CD4-positive, alpha-beta T cell treated with Interleukin-10 for 1 hour (primary cell): ENCODE data around the gene DNAH6.
"Not testable (repeated sequence)": the region's sequence is repeated elsewhere in the genome, so short reads cannot be mapped to it uniquely, and the experiment has no call there.

Source experiments
- DNase-seq: peaks from one replicate; pipeline ENCODE4 v3.0.0-alpha.2; 2020

DNAH6 gene

DNA sequence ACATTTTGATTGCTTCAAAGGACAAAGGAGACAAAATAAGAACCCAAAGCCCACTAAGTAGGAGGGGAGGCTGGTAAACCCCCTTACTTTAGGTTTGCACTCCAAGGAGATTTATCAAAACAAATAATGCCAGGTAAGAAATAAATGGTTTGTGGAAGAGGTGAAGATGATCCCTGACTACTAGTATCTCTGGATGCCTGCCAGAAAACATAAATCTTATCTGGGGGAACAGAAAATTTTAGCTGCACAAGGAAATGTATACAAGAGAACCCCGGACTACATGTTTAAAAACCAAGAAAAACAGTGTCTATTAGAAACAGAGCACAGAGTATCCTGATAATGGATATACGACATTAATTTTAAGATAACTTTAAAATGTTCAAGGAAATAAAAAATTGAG is 250.5 kb downstream of the DNAH6 start:
- no peak for DNase-seq

DNA sequence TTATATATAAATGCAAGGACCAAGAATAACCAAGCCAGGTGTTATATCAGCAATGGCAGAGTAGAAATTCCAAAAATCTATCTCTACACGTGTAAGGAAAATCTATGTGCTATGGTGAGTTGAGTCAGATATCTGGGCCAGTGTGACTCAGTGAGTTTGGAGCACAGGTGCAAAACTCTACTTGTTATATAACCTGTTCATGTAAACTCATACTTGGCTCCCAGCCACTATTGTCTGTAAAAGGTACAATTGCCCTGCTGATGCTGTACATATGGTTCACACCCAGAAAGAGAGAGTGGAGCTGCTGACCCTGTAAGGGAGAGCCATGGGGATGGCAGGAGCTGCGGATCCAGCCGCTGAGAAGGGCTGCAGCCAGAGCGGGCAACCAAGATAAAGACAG is 252.5 kb downstream of the DNAH6 start:
- DNase-seq, result no peak

DNA sequence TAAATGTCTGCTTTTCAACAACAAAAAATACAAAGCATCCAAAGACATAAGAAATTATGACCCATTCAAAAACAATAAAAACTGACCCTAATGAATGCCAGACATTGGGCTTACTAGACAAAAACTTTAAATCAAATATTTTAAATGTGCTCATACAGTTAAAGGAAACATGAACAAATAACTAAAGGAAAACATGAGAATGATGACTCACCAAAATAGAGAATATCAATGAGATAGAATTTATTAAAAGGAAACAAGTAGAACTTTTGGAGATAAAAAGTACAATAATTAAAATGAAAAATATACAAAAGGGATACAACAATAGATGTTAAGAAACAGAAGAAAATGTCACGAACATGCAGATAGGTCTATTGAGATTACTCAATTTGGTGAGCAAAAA is 254.0 kb downstream of the DNAH6 start:
- DNase-seq, result no peak

DNA sequence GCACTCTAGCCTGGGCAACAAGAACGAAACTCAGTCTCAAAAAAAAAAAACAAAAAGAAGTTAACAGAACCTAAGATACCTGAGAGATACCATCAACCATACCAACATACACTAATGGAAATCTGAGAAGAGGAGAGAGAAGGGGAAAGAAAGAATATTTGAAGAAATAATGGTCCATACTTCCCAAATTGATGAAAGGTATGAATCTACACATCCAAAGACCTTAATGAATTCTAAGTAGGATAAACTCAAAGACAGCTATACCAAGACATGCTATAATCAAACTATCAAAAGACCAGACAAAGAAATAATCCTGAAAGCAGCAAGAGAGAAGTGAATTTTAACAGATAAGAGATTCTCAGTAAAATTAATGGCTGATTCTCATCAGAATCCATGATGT is 255.0 kb downstream of the DNAH6 start:
- DNase-seq, result no peak

- not testable (repeated sequence) for DNase-seq
Measured at GRCh38 chr2:84773562-84773961, 257.3 kb downstream of the DNAH6 start.

DNA sequence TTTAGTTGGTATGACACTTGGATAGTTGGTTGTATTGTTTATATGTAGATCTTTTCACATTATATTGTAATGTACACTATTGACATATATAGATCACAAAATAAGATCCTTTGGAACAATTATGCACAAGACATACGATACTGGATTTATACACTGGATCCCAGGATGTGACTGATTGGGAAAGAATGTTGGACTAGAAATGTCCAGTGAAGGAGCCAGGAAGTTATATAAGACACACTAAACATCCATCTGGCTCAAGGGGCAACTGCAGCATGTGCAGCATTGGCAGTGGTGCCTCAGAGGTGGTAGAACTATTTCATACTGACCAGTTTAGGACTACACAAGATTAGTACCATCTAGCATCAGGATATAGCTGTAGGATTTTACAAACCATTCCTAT is 259.7 kb downstream of the DNAH6 start:
- DNase-seq, result no peak

DNA sequence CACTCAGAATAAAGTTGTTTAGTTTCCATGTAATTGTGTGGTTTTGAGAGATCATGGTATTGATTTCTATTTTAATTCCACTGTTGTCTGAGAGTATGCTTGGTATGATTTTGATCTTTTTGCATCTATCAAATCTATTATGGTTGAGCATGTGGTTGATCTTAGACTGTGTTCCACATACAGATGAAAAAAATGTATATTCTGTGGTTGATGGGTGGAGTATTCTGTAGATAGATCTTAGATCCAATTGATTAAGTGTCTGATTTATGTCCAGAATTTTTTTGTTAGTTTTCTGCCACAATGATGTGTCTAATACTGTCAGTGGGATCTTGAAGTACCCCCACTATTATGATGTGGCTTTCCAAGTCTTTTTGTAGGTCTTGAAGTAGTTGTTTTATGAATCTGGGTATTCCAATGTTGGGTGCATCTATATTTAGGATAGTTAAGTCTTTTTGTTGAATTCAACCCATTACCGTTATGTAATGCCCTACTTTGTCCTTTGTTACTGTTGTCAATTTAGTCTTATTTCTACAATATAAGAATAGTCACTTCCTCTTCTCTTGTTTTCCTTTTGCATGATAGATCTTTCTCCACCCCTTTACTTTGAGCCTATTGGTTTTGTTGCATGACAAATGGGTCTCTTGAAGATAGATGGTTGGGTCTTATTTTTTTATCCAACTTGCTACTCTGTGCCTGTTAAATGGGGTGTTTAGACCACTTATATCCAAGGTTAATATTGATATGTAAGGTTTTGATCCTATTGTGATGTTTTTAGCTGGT is 262.8 kb downstream of the DNAH6 start:
- DNase-seq, result peak; percentile 24

- no peak for DNase-seq
Measured at GRCh38 chr2:84779781-84780180, 263.5 kb downstream of the DNAH6 start.

DNA sequence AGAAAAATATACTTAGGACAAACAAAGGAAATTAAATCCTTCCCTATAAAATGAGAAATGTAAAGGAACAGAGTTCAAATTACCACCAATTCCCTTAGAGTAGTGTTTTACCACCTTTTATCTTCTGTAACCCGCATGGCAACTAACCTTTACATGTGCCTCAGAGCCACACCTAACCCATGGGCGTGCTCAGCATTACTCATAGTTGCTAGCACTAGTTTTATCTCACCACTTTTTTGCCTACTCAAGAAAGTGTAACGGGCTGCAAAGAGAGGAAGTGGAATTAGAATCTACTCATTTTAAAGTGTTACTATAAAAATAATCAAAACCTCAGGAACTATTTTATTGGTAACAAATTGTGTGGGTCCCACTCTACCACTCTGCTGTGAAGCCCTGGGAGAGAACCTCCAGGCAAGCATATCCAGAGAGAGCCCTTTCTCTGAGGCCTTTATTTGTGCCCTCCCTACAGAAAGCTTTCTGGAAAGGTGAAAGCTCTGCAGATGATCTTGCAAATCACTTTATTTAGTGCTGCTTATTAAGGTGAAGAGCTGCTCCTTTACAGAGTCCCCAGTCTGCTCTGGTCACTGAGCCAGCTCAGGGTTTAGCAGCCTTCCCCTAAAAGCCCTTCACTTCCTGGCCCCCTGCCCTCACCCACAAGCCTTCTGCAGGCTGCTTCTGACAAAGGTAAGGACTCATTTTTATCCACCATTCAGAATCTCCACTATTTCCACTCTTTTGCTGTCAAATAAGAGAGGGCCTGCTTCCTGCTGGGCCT is 265.8 kb downstream of the DNAH6 start:
- peak; percentile 72 for DNase-seq

DNA sequence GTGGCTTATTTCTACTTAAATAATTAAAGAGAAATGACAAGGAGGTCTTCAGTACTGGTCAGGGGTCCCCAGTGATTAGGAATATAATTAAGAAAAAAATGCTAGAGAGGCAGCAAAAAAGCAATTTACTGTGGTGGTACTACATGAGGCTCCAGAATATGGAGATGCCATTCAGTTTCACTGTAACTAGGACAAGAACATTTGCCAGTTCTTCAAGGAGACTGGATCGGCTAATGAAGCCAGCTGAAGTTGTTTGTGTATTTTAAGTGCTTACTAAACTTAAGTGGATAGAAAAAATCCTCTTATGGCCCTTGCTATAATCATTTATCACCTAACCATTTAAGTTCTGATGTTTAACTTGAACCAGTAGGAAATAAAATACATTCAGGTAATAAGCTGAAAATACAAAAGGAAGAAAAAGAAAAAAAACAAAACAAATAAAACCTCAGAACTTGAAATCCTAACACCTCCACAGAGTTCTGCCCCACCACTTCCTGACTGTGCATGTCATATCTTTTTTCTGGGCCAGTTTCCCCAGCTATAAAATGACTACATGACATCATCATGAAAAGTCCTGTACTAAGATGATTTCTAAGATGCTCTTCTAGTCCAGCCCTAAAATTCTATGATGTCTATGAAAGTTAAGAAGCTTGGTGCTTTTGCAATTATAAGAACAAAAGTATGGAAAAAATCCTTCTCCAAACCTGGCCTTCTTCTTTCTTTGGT is 266.6 kb downstream of the DNAH6 start:
- peak; percentile 76 for DNase-seq

- DNase-seq, result no peak
Measured at GRCh38 chr2:84785950-84786349, 269.7 kb downstream of the DNAH6 start.

DNA sequence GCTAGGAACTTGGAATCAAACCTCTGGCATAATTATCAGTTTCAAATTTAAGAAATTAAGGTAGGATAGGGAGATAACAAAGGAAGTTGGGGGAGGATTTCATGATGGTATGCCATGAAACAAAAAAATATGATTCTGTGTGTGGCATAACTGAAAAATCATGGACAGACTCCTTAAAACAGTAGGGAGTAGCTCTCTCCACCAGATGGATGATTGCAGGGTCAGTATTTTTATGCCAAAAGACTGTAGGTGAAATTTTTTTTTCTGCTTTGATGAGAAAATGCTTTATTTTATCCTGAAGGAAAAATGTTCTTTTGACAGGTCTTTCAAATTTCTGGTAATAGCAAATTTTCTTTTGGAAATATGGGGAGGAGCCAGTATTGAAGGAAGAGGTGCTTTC is 270.3 kb downstream of the DNAH6 start:
- no peak for DNase-seq

- DNase-seq, result no peak
Measured at GRCh38 chr2:84788027-84788426, 271.7 kb downstream of the DNAH6 start.

DNA sequence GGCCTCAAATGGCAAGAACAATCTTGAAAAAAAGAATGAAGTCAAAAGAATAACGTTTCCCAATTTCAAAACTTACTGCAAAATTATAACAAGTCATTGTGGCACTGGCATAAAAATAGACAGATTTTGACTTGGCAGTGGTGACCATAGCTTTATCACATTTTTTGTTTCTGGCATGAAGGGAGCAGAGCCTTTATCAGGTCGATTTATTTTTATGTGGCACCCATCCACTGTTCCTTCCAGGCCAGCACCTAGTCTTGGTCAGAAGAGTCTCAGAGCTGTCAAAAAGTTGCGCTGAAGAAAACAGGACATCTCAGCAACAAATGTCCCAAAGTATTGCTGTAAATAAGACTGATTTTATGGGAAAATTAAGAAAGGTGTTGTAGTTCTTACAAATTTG is 272.2 kb downstream of the DNAH6 start:
- DNase-seq, result no peak

- no peak for DNase-seq
Measured at GRCh38 chr2:84792856-84793522, 276.7 kb downstream of the DNAH6 start.

DNA sequence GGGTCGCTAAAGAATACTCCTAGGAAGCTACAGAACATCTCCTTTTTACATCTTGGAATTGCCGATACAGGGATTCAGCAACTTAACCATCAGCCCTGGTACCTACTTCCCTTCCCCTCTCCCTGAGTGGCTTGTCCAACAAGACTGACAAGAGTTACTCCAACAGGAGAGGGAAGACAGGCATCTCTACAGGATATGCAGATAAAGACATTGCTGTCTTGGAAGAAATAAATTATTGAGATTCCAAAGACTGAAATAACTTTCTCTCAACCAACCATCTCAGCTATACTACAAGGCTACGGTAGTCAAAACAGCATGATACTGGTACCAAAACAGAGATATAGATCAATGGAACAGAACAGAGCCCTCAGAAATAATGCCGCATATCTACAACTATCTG is 277.3 kb downstream of the DNAH6 start:
- no peak for DNase-seq

DNA sequence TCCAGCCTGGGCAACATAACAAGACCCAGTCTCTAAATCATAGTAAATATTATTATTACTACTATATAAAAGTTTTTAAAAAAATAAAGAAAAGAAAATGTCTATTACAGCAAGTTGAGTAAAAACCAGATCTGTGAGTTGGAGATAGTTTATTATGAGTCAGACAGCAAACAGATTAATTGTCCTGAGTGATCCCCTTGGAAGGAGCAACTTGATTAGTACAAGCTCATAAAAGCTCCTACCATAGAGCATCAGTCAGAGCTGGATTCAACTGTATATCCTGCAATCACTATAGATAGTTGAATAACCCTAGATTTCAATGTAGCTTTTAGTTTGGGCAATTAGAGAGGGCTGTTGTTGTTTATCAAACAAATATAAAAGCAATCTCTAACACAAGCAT is 280.5 kb downstream of the DNAH6 start:
- no peak for DNase-seq

DNA sequence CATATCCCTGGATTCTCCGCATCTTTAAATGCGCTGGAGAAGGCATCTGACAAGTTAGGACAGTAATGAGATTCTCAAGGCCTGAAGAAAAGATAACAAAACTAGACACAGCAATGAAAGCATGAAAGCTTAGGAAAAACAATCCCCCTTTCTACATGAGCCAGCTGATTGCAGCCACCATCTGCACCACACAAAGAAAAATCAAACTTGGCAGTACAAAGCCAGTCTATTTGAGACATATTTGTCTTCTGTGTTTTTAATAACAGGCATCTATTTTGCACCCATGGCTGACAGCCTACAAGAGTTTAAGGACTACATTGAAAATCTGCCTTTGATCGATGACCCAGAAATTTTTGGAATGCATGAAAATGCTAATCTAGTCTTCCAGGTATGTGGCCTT is 281.0 kb downstream of the DNAH6 start:
- DNase-seq, result no peak

DNA sequence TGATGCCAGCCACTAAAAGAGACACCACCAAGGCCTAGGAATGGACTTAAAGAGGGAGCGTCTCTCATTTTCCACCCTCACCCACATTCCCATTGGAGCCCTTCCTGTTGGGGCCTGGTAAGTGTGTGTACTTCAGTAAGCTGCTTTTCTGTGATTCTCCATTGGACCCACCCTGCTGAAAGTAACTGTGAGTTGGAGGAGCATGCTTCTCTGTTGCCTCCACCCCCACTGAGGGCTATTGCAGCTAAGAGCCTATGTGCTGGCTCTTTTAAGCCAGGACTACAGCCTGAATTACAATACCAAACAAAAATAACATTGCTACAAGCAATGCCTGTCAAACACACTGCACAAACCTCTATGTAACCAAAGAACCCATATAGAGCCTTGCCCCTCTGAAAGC is 283.5 kb downstream of the DNAH6 start:
- no peak for DNase-seq

DNA sequence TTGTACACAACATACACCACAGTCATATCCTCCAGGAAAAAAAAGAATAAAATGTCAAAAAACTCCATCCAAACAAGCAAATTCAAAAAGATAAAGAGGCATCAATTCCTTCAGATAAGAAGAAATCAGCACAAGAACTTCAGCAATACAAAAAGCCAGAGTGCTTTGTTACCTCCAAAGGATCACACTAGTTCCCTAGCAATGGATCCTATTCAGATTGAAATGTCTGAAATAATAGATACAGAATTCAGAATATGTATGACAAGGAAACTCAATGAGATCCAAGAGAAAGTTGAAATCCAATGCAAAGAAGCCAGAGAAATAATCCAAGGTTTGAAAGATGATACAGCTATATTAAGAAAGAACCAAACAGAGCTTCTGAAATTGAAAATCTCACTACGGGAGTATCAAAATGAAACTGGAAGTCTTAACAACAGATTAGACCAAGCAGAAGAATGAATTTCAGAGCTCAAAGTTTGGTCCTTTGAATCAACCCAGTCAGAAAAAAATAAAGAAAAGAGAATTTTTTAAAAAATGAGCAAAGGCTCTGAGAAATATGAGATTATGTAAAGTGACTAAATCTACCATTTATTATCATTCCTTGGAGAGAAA is 284.0 kb downstream of the DNAH6 start:
- DNase-seq, result no peak

- DNase-seq, result no peak
Measured at GRCh38 chr2:84801811-84802210, 285.5 kb downstream of the DNAH6 start.

- no peak for DNase-seq
Measured at GRCh38 chr2:84805250-84805958, 289.1 kb downstream of the DNAH6 start.
